ENCODE measurements around the gene SLC51B. TPM values are rescaled to one million over a fixed set of nuclear protein-coding genes. Genes with fewer than 3 reads are reported as not detected.

The SLC51B gene
- polyA plus RNA-seq, 1 donor from 2014 or later: not detected

DNA sequence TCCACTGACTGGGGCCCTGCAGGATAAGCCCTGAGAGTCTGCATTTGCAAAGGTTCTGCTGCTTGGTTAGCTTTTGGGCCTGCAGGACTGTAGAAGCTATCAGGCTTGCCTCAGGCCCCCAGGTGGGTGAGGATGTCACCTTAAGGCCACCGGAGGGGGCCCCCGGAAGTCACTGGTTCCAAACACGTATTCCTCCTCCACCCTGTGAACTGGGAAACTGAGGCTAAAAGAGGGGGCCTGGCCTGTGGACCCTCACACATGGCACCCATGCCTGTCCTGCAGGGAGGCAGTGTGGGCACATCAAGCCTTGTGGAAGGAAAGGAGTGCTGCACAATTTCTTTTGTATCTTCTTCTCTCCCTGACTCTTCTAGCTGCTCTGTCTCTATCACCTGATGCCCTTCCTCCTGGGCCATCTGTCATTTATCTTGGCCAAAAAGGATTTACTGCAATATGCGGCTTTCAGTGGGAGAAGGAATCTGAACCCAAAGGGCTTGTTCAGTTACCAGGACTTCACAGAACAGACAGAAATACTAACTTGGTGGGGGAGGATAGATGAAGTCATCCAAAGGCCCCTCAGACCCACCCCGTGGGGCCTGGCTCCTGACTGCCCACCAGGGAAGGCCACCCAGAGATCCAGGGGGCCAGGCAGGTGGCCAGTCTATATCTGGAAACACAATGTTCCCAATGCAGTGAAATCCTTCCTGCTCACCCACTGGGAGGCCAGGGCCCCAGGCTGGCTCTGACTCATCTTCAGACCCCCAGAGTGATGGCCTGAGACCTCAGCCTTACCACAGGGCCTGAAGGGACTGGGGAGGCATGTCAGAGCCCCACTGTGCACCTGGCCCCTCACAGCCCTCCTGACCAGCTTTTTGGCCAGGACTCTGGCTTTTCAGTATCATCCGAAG is 51.5 kb downstream of the SLC51B start:
- no peak for TF ChIP-seq EZH2 (IDR thresholded peaks at IDR 0.05; ENCODE audit: borderline replicate concordance, insufficient read depth, low read length, poor library complexity, severe bottlenecking)
- TF ChIP-seq SMC3 (conservative IDR thresholded peaks at IDR 0.05; ENCODE audit: poor library complexity): no peak
- TF ChIP-seq RAD21 (conservative IDR thresholded peaks at IDR 0.05): no peak
- TF ChIP-seq, protein P1, sequence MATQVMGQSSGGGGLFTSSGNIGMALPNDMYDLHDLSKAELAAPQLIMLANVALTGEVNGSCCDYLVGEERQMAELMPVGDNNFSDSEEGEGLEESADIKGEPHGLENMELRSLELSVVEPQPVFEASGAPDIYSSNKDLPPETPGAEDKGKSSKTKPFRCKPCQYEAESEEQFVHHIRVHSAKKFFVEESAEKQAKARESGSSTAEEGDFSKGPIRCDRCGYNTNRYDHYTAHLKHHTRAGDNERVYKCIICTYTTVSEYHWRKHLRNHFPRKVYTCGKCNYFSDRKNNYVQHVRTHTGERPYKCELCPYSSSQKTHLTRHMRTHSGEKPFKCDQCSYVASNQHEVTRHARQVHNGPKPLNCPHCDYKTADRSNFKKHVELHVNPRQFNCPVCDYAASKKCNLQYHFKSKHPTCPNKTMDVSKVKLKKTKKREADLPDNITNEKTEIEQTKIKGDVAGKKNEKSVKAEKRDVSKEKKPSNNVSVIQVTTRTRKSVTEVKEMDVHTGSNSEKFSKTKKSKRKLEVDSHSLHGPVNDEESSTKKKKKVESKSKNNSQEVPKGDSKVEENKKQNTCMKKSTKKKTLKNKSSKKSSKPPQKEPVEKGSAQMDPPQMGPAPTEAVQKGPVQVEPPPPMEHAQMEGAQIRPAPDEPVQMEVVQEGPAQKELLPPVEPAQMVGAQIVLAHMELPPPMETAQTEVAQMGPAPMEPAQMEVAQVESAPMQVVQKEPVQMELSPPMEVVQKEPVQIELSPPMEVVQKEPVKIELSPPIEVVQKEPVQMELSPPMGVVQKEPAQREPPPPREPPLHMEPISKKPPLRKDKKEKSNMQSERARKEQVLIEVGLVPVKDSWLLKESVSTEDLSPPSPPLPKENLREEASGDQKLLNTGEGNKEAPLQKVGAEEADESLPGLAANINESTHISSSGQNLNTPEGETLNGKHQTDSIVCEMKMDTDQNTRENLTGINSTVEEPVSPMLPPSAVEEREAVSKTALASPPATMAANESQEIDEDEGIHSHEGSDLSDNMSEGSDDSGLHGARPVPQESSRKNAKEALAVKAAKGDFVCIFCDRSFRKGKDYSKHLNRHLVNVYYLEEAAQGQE (IDR thresholded peaks at IDR 0.05; ENCODE audit: borderline replicate concordance): no peak
- TF ChIP-seq TAF1 (IDR thresholded peaks at IDR 0.05; ENCODE audit: low read depth): no peak
- TF ChIP-seq MXI1 (conservative IDR thresholded peaks at IDR 0.05; ENCODE audit: poor library complexity, severe bottlenecking): no peak
- TF ChIP-seq POLR2AphosphoS5 (IDR thresholded peaks at IDR 0.05): no peak
- TF ChIP-seq, protein P2, sequence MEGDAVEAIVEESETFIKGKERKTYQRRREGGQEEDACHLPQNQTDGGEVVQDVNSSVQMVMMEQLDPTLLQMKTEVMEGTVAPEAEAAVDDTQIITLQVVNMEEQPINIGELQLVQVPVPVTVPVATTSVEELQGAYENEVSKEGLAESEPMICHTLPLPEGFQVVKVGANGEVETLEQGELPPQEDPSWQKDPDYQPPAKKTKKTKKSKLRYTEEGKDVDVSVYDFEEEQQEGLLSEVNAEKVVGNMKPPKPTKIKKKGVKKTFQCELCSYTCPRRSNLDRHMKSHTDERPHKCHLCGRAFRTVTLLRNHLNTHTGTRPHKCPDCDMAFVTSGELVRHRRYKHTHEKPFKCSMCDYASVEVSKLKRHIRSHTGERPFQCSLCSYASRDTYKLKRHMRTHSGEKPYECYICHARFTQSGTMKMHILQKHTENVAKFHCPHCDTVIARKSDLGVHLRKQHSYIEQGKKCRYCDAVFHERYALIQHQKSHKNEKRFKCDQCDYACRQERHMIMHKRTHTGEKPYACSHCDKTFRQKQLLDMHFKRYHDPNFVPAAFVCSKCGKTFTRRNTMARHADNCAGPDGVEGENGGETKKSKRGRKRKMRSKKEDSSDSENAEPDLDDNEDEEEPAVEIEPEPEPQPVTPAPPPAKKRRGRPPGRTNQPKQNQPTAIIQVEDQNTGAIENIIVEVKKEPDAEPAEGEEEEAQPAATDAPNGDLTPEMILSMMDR (IDR thresholded peaks at IDR 0.05; ENCODE audit: poor library complexity, severe bottlenecking): no peak
- no peak for TF ChIP-seq EP300 (conservative IDR thresholded peaks at IDR 0.05; ENCODE audit: poor library complexity, severe bottlenecking)
- H3K27me3 ChIP-seq (ENCODE audit: insufficient read depth, low read depth, low read length): no peaks in the 10 kb centered on the region
- H3F3A ChIP-seq (ENCODE audit: insufficient read depth, low read length, poor library complexity, severe bottlenecking): no peaks in the 10 kb centered on the region
- no peak overlapping the region for H3K9ac ChIP-seq (ENCODE audit: low read length)
- no peak overlapping the region for H3K27ac ChIP-seq (ENCODE audit: low read length)
- H3K9me2 ChIP-seq (ENCODE audit: insufficient read depth, low read length): no peaks in the 10 kb centered on the region
- no peak overlapping the region for H3K4me2 ChIP-seq (ENCODE audit: low read length)
- H3K36me3 ChIP-seq (ENCODE audit: insufficient read depth, low read length): no peaks in the 10 kb centered on the region
- H4K20me1 ChIP-seq (ENCODE audit: insufficient read depth): no peaks in the 10 kb centered on the region
- H3K9me3 ChIP-seq (ENCODE audit: low read length): no peaks in the 10 kb centered on the region
- no peaks in the 10 kb centered on the region for H3K79me2 ChIP-seq (replicated peaks; ENCODE audit: insufficient read depth, low read length)
- H3K4me3 ChIP-seq (ENCODE audit: low read length): no peak overlapping the region
- H2AFZ ChIP-seq (ENCODE audit: low read depth, low read length): no peak overlapping the region

DNA sequence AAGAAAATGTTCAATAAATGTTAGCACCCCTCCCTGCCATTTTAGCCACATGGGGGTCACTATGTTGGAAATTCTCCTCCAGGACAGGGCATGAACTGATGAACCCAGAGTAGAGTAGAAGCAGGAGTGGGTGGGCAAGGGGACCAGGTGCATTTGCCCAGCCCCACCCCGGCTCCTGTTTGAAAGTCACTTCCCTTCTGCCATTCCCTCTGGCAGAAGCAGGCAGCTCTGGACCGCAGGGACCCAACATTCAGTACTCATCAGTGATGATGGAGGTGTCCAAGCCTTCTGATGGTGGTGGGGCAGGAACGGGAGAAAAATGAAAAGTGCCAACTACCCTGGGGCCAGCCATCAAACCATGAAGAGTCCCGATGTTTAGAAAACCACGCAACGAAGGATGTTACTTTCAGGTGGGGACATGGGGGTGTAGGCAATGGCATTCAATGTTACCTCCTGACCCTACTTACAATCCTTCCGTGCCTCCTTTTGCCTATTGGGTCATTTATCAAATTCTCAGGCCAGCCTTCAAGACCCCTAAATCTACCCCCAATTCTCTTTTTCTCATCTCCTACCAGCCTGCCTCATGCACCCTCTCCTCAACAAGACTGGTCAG is 52.6 kb downstream of the SLC51B start:
- Histone ChIP-seq H3K27ac (ENCODE audit: low read length) (no peak overlapping the region), H3K36me3 (ENCODE audit: insufficient read depth, low read length) (no peaks in the 10 kb centered on the region), H2AFZ (ENCODE audit: low read depth, low read length) (no peak overlapping the region), H3K79me2 (replicated peaks; ENCODE audit: insufficient read depth, low read length) (no peaks in the 10 kb centered on the region), H3K9me2 (ENCODE audit: insufficient read depth, low read length) (no peaks in the 10 kb centered on the region), H3K9ac (ENCODE audit: low read length) (no peak overlapping the region), H3K4me3 (ENCODE audit: low read length) (no peak overlapping the region), H3K4me2 (ENCODE audit: low read length) (no peak overlapping the region), H3K27me3 (ENCODE audit: insufficient read depth, low read depth, low read length) (peaks cover 6% of the 10 kb centered on the region), H3K9me3 (ENCODE audit: low read length) (no peaks in the 10 kb centered on the region), H3F3A (ENCODE audit: insufficient read depth, low read length, poor library complexity, severe bottlenecking) (no peaks in the 10 kb centered on the region), H4K20me1 (ENCODE audit: insufficient read depth) (no peaks in the 10 kb centered on the region)
- TF ChIP-seq EZH2 (IDR thresholded peaks at IDR 0.05; ENCODE audit: borderline replicate concordance, insufficient read depth, low read length, poor library complexity, severe bottlenecking) (no peak), MXI1 (conservative IDR thresholded peaks at IDR 0.05; ENCODE audit: poor library complexity, severe bottlenecking) (no peak), POLR2AphosphoS5 (IDR thresholded peaks at IDR 0.05) (no peak), EP300 (conservative IDR thresholded peaks at IDR 0.05; ENCODE audit: poor library complexity, severe bottlenecking) (no peak), RAD21 (conservative IDR thresholded peaks at IDR 0.05) (no peak), SMC3 (conservative IDR thresholded peaks at IDR 0.05; ENCODE audit: poor library complexity) (no peak), TAF1 (IDR thresholded peaks at IDR 0.05; ENCODE audit: low read depth) (no peak)
- TF ChIP-seq, protein P2 (IDR thresholded peaks at IDR 0.05; ENCODE audit: poor library complexity, severe bottlenecking): no peak
- TF ChIP-seq, protein P1 (IDR thresholded peaks at IDR 0.05; ENCODE audit: borderline replicate concordance): no peak

Measured in neural cell (in vitro differentiated cells).